Measurements from ENCODE around the gene NAGPA. TPM values are rescaled to one million over a fixed set of nuclear protein-coding genes. Genes with fewer than 3 reads are reported as not detected.

Gene NAGPA
- total RNA-seq, 4 donors from 2014 or later, result 14.9 to 29.7 (median 21.9) TPM

- ATAC-seq (ENCODE audit: low FRiP score) (no peak), DNase-seq (ENCODE audit: low spot score) (no peak)
- TF ChIP-seq, protein P1, sequence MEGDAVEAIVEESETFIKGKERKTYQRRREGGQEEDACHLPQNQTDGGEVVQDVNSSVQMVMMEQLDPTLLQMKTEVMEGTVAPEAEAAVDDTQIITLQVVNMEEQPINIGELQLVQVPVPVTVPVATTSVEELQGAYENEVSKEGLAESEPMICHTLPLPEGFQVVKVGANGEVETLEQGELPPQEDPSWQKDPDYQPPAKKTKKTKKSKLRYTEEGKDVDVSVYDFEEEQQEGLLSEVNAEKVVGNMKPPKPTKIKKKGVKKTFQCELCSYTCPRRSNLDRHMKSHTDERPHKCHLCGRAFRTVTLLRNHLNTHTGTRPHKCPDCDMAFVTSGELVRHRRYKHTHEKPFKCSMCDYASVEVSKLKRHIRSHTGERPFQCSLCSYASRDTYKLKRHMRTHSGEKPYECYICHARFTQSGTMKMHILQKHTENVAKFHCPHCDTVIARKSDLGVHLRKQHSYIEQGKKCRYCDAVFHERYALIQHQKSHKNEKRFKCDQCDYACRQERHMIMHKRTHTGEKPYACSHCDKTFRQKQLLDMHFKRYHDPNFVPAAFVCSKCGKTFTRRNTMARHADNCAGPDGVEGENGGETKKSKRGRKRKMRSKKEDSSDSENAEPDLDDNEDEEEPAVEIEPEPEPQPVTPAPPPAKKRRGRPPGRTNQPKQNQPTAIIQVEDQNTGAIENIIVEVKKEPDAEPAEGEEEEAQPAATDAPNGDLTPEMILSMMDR (IDR thresholded peaks at IDR 0.05), result no peak
These were observed 57.1 kb downstream of the NAGPA start for GRCh38 chr16:4976611-4977145.

- DNase-seq (ENCODE audit: low spot score), result no peak
- ATAC-seq (ENCODE audit: low FRiP score), result no peak
- TF ChIP-seq, protein P1 (IDR thresholded peaks at IDR 0.05), result no peak
These were observed 57.7 kb downstream of the NAGPA start for GRCh38 chr16:4976079-4976478.

Other genes with a start within 250 kb of the NAGPA start
- not detected for gene SEPTIN12, start 245.6 kb downstream of the NAGPA start, total RNA-seq
- gene SMIM22, start 238.6 kb downstream of the NAGPA start, total RNA-seq, result not detected
- gene ROGDI, start 231.3 kb downstream of the NAGPA start, total RNA-seq, result 1 to 10 TPM; 5.5 to 9.3 (median 8.0) TPM
- gene GLYR1, start 186.6 kb downstream of the NAGPA start, total RNA-seq, result 10 to 100 TPM; 44.4 to 56.0 (median 52.0) TPM
- 10 to 100 TPM; 32.8 to 67.5 (median 41.1) TPM for gene UBN1, start 186.5 kb downstream of the NAGPA start, total RNA-seq
- 10 to 100 TPM; 31.3 to 97.6 (median 59.5) TPM for gene PPL, start 96.8 kb downstream of the NAGPA start, total RNA-seq
- 1 to 10 TPM in 1 of 4 donors, under 1 TPM in 3; 0.12 to 1.3 (median 0.45) TPM for gene SEC14L5, start 75.6 kb downstream of the NAGPA start, total RNA-seq
- 10 to 100 TPM in 1 of 4 donors, 1 to 10 TPM in 3; 3.8 to 16.6 (median 7.1) TPM for gene C16orf89, start 32.0 kb upstream of the NAGPA start, total RNA-seq
- gene ALG1, start 37.9 kb upstream of the NAGPA start, total RNA-seq, result 10 to 100 TPM; 16.9 to 19.5 (median 18.0) TPM
- 10 to 100 TPM in 2 of 4 donors, 1 to 10 TPM in 2; 6.3 to 12.2 (median 8.6) TPM for gene EEF2KMT, start 63.9 kb upstream of the NAGPA start, total RNA-seq